ENCODE data around the gene ALDH2.
"Not testable (repeated sequence)": the region's sequence is repeated elsewhere in the genome, so short reads cannot be mapped to it uniquely, and the experiment has no call there.

ALDH2 gene

GRCh38 chr12:111820828-111821227 is 54.1 kb downstream of the ALDH2 start:
- not testable (repeated sequence) for H3K9ac ChIP-seq (ENCODE audit: low read depth, low read length); H3K27me3 ChIP-seq (ENCODE audit: control insufficient read depth, insufficient read depth, low read length); H3K9me3 ChIP-seq (ENCODE audit: control insufficient read depth, insufficient read depth, low read length); H3K4me3 ChIP-seq (ENCODE audit: low read depth, low read length); H3K36me3 ChIP-seq (ENCODE audit: control insufficient read depth, insufficient read depth, low read length)
- H3K4me1 ChIP-seq (ENCODE audit: control insufficient read depth, insufficient read depth, low read length) = peaks cover 21% of the 10 kb centered on the region

GRCh38 chr12:111822886-111823285 is 56.2 kb downstream of the ALDH2 start:
- Histone ChIP-seq H3K9me3 (ENCODE audit: control insufficient read depth, insufficient read depth, low read length) (no peaks in the 10 kb centered on the region), H3K9ac (ENCODE audit: low read depth, low read length) (no peak overlapping the region), H3K4me1 (ENCODE audit: control insufficient read depth, insufficient read depth, low read length) (peaks cover 21% of the 10 kb centered on the region), H3K4me3 (ENCODE audit: low read depth, low read length) (no peak overlapping the region), H3K36me3 (ENCODE audit: control insufficient read depth, insufficient read depth, low read length) (no peaks in the 10 kb centered on the region), H3K27me3 (ENCODE audit: control insufficient read depth, insufficient read depth, low read length) (no peaks in the 10 kb centered on the region)

GRCh38 chr12:111823891-111824290 is 57.2 kb downstream of the ALDH2 start:
- Histone ChIP-seq H3K4me3 (ENCODE audit: low read depth, low read length) (no peak overlapping the region), H3K36me3 (ENCODE audit: control insufficient read depth, insufficient read depth, low read length) (no peaks in the 10 kb centered on the region), H3K9me3 (ENCODE audit: control insufficient read depth, insufficient read depth, low read length) (no peaks in the 10 kb centered on the region), H3K4me1 (ENCODE audit: control insufficient read depth, insufficient read depth, low read length) (peaks cover 21% of the 10 kb centered on the region), H3K9ac (ENCODE audit: low read depth, low read length) (no peak overlapping the region), H3K27me3 (ENCODE audit: control insufficient read depth, insufficient read depth, low read length) (no peaks in the 10 kb centered on the region)

- not testable (repeated sequence) for H3K9me3 ChIP-seq (ENCODE audit: control insufficient read depth, insufficient read depth, low read length); H3K27me3 ChIP-seq (ENCODE audit: control insufficient read depth, insufficient read depth, low read length); H3K36me3 ChIP-seq (ENCODE audit: control insufficient read depth, insufficient read depth, low read length); H3K9ac ChIP-seq (ENCODE audit: low read depth, low read length); H3K4me3 ChIP-seq (ENCODE audit: low read depth, low read length)
- peaks cover 21% of the 10 kb centered on the region for H3K4me1 ChIP-seq (ENCODE audit: control insufficient read depth, insufficient read depth, low read length)
These were observed 57.6 kb downstream of the ALDH2 start for GRCh38 chr12:111824312-111824711.

- Histone ChIP-seq H3K36me3 (ENCODE audit: control insufficient read depth, insufficient read depth, low read length) (no peaks in the 10 kb centered on the region), H3K9me3 (ENCODE audit: control insufficient read depth, insufficient read depth, low read length) (no peaks in the 10 kb centered on the region), H3K4me1 (ENCODE audit: control insufficient read depth, insufficient read depth, low read length) (peaks cover 12% of the 10 kb centered on the region), H3K9ac (ENCODE audit: low read depth, low read length) (no peak overlapping the region), H3K27me3 (ENCODE audit: control insufficient read depth, insufficient read depth, low read length) (no peaks in the 10 kb centered on the region), H3K4me3 (ENCODE audit: low read depth, low read length) (no peak overlapping the region)
These were observed 58.8 kb downstream of the ALDH2 start for GRCh38 chr12:111825509-111825908.

GRCh38 chr12:111826316-111826715 is 59.6 kb downstream of the ALDH2 start:
- no peak overlapping the region for H3K9ac ChIP-seq (ENCODE audit: low read depth, low read length)
- H3K9me3 ChIP-seq (ENCODE audit: control insufficient read depth, insufficient read depth, low read length) = no peaks in the 10 kb centered on the region
- peaks cover 12% of the 10 kb centered on the region for H3K4me1 ChIP-seq (ENCODE audit: control insufficient read depth, insufficient read depth, low read length)
- no peaks in the 10 kb centered on the region for H3K27me3 ChIP-seq (ENCODE audit: control insufficient read depth, insufficient read depth, low read length)
- no peaks in the 10 kb centered on the region for H3K36me3 ChIP-seq (ENCODE audit: control insufficient read depth, insufficient read depth, low read length)
- H3K4me3 ChIP-seq (ENCODE audit: low read depth, low read length) = no peak overlapping the region

- Histone ChIP-seq H3K27me3 (ENCODE audit: control insufficient read depth, insufficient read depth, low read length) (no peaks in the 10 kb centered on the region), H3K4me3 (ENCODE audit: low read depth, low read length) (no peak overlapping the region), H3K9ac (ENCODE audit: low read depth, low read length) (no peak overlapping the region), H3K4me1 (ENCODE audit: control insufficient read depth, insufficient read depth, low read length) (peaks cover 10% of the 10 kb centered on the region), H3K9me3 (ENCODE audit: control insufficient read depth, insufficient read depth, low read length) (no peaks in the 10 kb centered on the region), H3K36me3 (ENCODE audit: control insufficient read depth, insufficient read depth, low read length) (no peaks in the 10 kb centered on the region)
These were observed 60.3 kb downstream of the ALDH2 start for GRCh38 chr12:111826992-111827391.

GRCh38 chr12:111827907-111828306 is 61.2 kb downstream of the ALDH2 start:
- Histone ChIP-seq H3K4me3 (ENCODE audit: low read depth, low read length) (no peak overlapping the region), H3K9me3 (ENCODE audit: control insufficient read depth, insufficient read depth, low read length) (no peaks in the 10 kb centered on the region), H3K4me1 (ENCODE audit: control insufficient read depth, insufficient read depth, low read length) (peaks cover 8% of the 10 kb centered on the region), H3K27me3 (ENCODE audit: control insufficient read depth, insufficient read depth, low read length) (no peaks in the 10 kb centered on the region), H3K9ac (ENCODE audit: low read depth, low read length) (no peak overlapping the region), H3K36me3 (ENCODE audit: control insufficient read depth, insufficient read depth, low read length) (no peaks in the 10 kb centered on the region)

GRCh38 chr12:111828338-111828979 is 61.7 kb downstream of the ALDH2 start:
- Histone ChIP-seq H3K9me3 (ENCODE audit: control insufficient read depth, insufficient read depth, low read length) (no peaks in the 10 kb centered on the region), H3K4me3 (ENCODE audit: low read depth, low read length) (no peak overlapping the region), H3K27me3 (ENCODE audit: control insufficient read depth, insufficient read depth, low read length) (no peaks in the 10 kb centered on the region), H3K9ac (ENCODE audit: low read depth, low read length) (no peak overlapping the region), H3K4me1 (ENCODE audit: control insufficient read depth, insufficient read depth, low read length) (peaks cover 5% of the 10 kb centered on the region), H3K36me3 (ENCODE audit: control insufficient read depth, insufficient read depth, low read length) (no peaks in the 10 kb centered on the region)

- H3K36me3 ChIP-seq (ENCODE audit: control insufficient read depth, insufficient read depth, low read length); H3K9me3 ChIP-seq (ENCODE audit: control insufficient read depth, insufficient read depth, low read length); H3K4me3 ChIP-seq (ENCODE audit: low read depth, low read length); H3K27me3 ChIP-seq (ENCODE audit: control insufficient read depth, insufficient read depth, low read length); H3K4me1 ChIP-seq (ENCODE audit: control insufficient read depth, insufficient read depth, low read length); H3K9ac ChIP-seq (ENCODE audit: low read depth, low read length): not testable (repeated sequence)
These were observed 62.9 kb downstream of the ALDH2 start for GRCh38 chr12:111829635-111830034.

GRCh38 chr12:111834740-111835386 is 68.1 kb downstream of the ALDH2 start:
- H3K9ac ChIP-seq (ENCODE audit: low read depth, low read length); H3K27me3 ChIP-seq (ENCODE audit: control insufficient read depth, insufficient read depth, low read length): not testable (repeated sequence)

GRCh38 chr12:111835531-111836181 is 68.9 kb downstream of the ALDH2 start:
- not testable (repeated sequence) for H3K4me1 ChIP-seq (ENCODE audit: control insufficient read depth, insufficient read depth, low read length); H3K4me3 ChIP-seq (ENCODE audit: low read depth, low read length); H3K9ac ChIP-seq (ENCODE audit: low read depth, low read length); H3K9me3 ChIP-seq (ENCODE audit: control insufficient read depth, insufficient read depth, low read length); H3K27me3 ChIP-seq (ENCODE audit: control insufficient read depth, insufficient read depth, low read length); H3K36me3 ChIP-seq (ENCODE audit: control insufficient read depth, insufficient read depth, low read length)

More at GRCh38 chr12:111834740-111835386, 68.1 kb downstream of the ALDH2 start:
- not testable (repeated sequence) for H3K36me3 ChIP-seq (ENCODE audit: control insufficient read depth, insufficient read depth, low read length); H3K9me3 ChIP-seq (ENCODE audit: control insufficient read depth, insufficient read depth, low read length); H3K4me1 ChIP-seq (ENCODE audit: control insufficient read depth, insufficient read depth, low read length)
- H3K4me3 ChIP-seq (ENCODE audit: low read depth, low read length) = peak overlapping the region; percentile 32

Data from iPS-15b (cell line).